Activated T-cell treated with anti-CD3 and anti-CD28 coated beads, Interleukin-2, amount 50 U/mL, for 4 hours (primary cell): ENCODE results near the gene HNRNPA0. TPM values are rescaled to one million over a fixed set of nuclear protein-coding genes. Genes with fewer than 3 reads are reported as not detected.

Experiments
- ATAC-seq, 2 donors: fragments of 200-7000 bp; cut with Tn5 transposase; one replicate each; pipeline ENCODE4 v1.10.0; 2021
- DNase-seq: peaks from one replicate; pipeline ENCODE4 v3.0.0-alpha.2; 2020
- H3K27me3 Mint-ChIP-seq: one replicate; pipeline ENCODE4 v1.8.0; 2021; ENCODE audit warnings: low read depth, mixed read lengths
- H3K36me3 Mint-ChIP-seq: one replicate; pipeline ENCODE4 v1.8.0; 2022; ENCODE audit warnings: mixed read lengths; ENCODE audit not compliant: insufficient read depth
- H3K4me1 Mint-ChIP-seq: one replicate; pipeline ENCODE4 v1.8.0; 2021; ENCODE audit warnings: low read depth, mixed read lengths
- H3K4me3 Mint-ChIP-seq: one replicate; pipeline ENCODE4 v1.8.0; 2021; ENCODE audit warnings: mild to moderate bottlenecking, moderate library complexity, mixed read lengths
- H3K9me3 Mint-ChIP-seq: one replicate; pipeline ENCODE4 v1.8.0; 2021; ENCODE audit warnings: mixed read lengths
- total RNA-seq, 3 donors: library from RNA; stranded (reverse); gene quantifications; one replicate each; pipeline ENCODE4 v1.2.1, GENCODE V29; 2021

HNRNPA0 gene
- total RNA-seq, 3 donors from 2014 or later: 48.0 to 49.5 (median 48.6) TPM

- DNase-seq (no peak), ATAC-seq (no peak)
- no peaks in the 10 kb centered on the region for H3K9me3 Mint-ChIP-seq
- no peak overlapping the region for H3K4me3 Mint-ChIP-seq
- H3K27me3 Mint-ChIP-seq: no peaks in the 10 kb centered on the region
- H3K4me1 Mint-ChIP-seq: peaks cover 2% of the 10 kb centered on the region
- H3K36me3 Mint-ChIP-seq: peaks cover 6% of the 10 kb centered on the region
Observed at GRCh38 chr5:137724251-137724650, 29.9 kb downstream of the HNRNPA0 start.

GRCh38 chr5:137718611-137719010 lies 35.6 kb downstream of the HNRNPA0 start:
- peaks cover 2% of the 10 kb centered on the region for H3K4me1 Mint-ChIP-seq
- ATAC-seq: no peak
- H3K27me3 Mint-ChIP-seq: no peaks in the 10 kb centered on the region
- peaks cover 7% of the 10 kb centered on the region for H3K9me3 Mint-ChIP-seq
- no peak for DNase-seq
- no peak overlapping the region for H3K4me3 Mint-ChIP-seq
- peaks cover 21% of the 10 kb centered on the region for H3K36me3 Mint-ChIP-seq

GRCh38 chr5:137716337-137716736 lies 37.8 kb downstream of the HNRNPA0 start:
- peaks cover 2% of the 10 kb centered on the region for H3K4me1 Mint-ChIP-seq
- H3K4me3 Mint-ChIP-seq: no peak overlapping the region
- peaks cover 15% of the 10 kb centered on the region for H3K9me3 Mint-ChIP-seq
- no peak for ATAC-seq
- peaks cover 24% of the 10 kb centered on the region for H3K36me3 Mint-ChIP-seq
- no peak for DNase-seq
- no peaks in the 10 kb centered on the region for H3K27me3 Mint-ChIP-seq

GRCh38 chr5:137715456-137715855 lies 38.7 kb downstream of the HNRNPA0 start:
- H3K9me3 Mint-ChIP-seq: peaks cover 15% of the 10 kb centered on the region
- DNase-seq (no peak), ATAC-seq (no peak)
- H3K27me3 Mint-ChIP-seq: no peaks in the 10 kb centered on the region
- no peaks in the 10 kb centered on the region for H3K4me1 Mint-ChIP-seq
- H3K4me3 Mint-ChIP-seq: no peak overlapping the region
- H3K36me3 Mint-ChIP-seq: peaks cover 26% of the 10 kb centered on the region

- DNase-seq: no peak
- H3K27me3 Mint-ChIP-seq: no peaks in the 10 kb centered on the region
- no peaks in the 10 kb centered on the region for H3K4me1 Mint-ChIP-seq
- H3K4me3 Mint-ChIP-seq: no peak overlapping the region
- H3K36me3 Mint-ChIP-seq: peaks cover 28% of the 10 kb centered on the region
- no peak for ATAC-seq
- H3K9me3 Mint-ChIP-seq: peaks cover 15% of the 10 kb centered on the region
Observed at GRCh38 chr5:137714946-137715345, 39.2 kb downstream of the HNRNPA0 start.

- Mint-ChIP-seq H3K36me3 (peaks cover 28% of the 10 kb centered on the region), H3K4me3 (no peak overlapping the region), H3K27me3 (no peaks in the 10 kb centered on the region), H3K9me3 (peaks cover 15% of the 10 kb centered on the region), H3K4me1 (no peaks in the 10 kb centered on the region)
- ATAC-seq (no peak), DNase-seq (no peak)
Observed at GRCh38 chr5:137714494-137714893, 39.7 kb downstream of the HNRNPA0 start.

GRCh38 chr5:137712139-137712667 lies 42.0 kb downstream of the HNRNPA0 start:
- no peak overlapping the region for H3K4me3 Mint-ChIP-seq
- H3K4me1 Mint-ChIP-seq: no peaks in the 10 kb centered on the region
- DNase-seq: no peak
- peaks cover 15% of the 10 kb centered on the region for H3K9me3 Mint-ChIP-seq
- ATAC-seq: no peak
- H3K36me3 Mint-ChIP-seq: peaks cover 37% of the 10 kb centered on the region
- H3K27me3 Mint-ChIP-seq: no peaks in the 10 kb centered on the region

GRCh38 chr5:137710086-137710485 lies 44.1 kb downstream of the HNRNPA0 start:
- H3K36me3 Mint-ChIP-seq: peaks cover 42% of the 10 kb centered on the region
- H3K9me3 Mint-ChIP-seq: peaks cover 15% of the 10 kb centered on the region
- DNase-seq: no peak
- no peaks in the 10 kb centered on the region for H3K4me1 Mint-ChIP-seq
- no peak overlapping the region for H3K4me3 Mint-ChIP-seq
- no peaks in the 10 kb centered on the region for H3K27me3 Mint-ChIP-seq
- no peak for ATAC-seq

GRCh38 chr5:137708796-137709559 lies 45.2 kb downstream of the HNRNPA0 start:
- Mint-ChIP-seq H3K4me3 (no peak overlapping the region), H3K9me3 (peaks cover 8% of the 10 kb centered on the region), H3K4me1 (no peaks in the 10 kb centered on the region), H3K36me3 (peaks cover 33% of the 10 kb centered on the region), H3K27me3 (no peaks in the 10 kb centered on the region)
- no peak for DNase-seq
- no peak for ATAC-seq

GRCh38 chr5:137708062-137708461 lies 46.1 kb downstream of the HNRNPA0 start:
- no peak for DNase-seq

GRCh38 chr5:137706841-137707240 lies 47.3 kb downstream of the HNRNPA0 start:
- no peaks in the 10 kb centered on the region for H3K4me1 Mint-ChIP-seq
- no peaks in the 10 kb centered on the region for H3K27me3 Mint-ChIP-seq
- no peak for ATAC-seq
- H3K36me3 Mint-ChIP-seq: peaks cover 41% of the 10 kb centered on the region
- no peak for DNase-seq
- no peaks in the 10 kb centered on the region for H3K9me3 Mint-ChIP-seq
- no peak overlapping the region for H3K4me3 Mint-ChIP-seq

More at GRCh38 chr5:137708062-137708461, 46.1 kb downstream of the HNRNPA0 start:
- Mint-ChIP-seq H3K4me3 (no peak overlapping the region), H3K9me3 (peaks cover 4% of the 10 kb centered on the region), H3K36me3 (peaks cover 37% of the 10 kb centered on the region), H3K4me1 (no peaks in the 10 kb centered on the region), H3K27me3 (no peaks in the 10 kb centered on the region)
- ATAC-seq: no peak

- no peak for ATAC-seq
- no peaks in the 10 kb centered on the region for H3K4me1 Mint-ChIP-seq
- no peaks in the 10 kb centered on the region for H3K27me3 Mint-ChIP-seq
Observed at GRCh38 chr5:137705106-137705505, 49.1 kb downstream of the HNRNPA0 start.

GRCh38 chr5:137703565-137703964 lies 50.6 kb downstream of the HNRNPA0 start:
- H3K27me3 Mint-ChIP-seq: no peaks in the 10 kb centered on the region
- H3K4me1 Mint-ChIP-seq: peaks cover 2% of the 10 kb centered on the region
- H3K4me3 Mint-ChIP-seq: no peak overlapping the region
- peaks cover 31% of the 10 kb centered on the region for H3K36me3 Mint-ChIP-seq
- no peak for DNase-seq
- H3K9me3 Mint-ChIP-seq: no peaks in the 10 kb centered on the region
- ATAC-seq: no peak

More at GRCh38 chr5:137705106-137705505, 49.1 kb downstream of the HNRNPA0 start:
- Mint-ChIP-seq H3K9me3 (no peaks in the 10 kb centered on the region), H3K36me3 (peaks cover 40% of the 10 kb centered on the region), H3K4me3 (no peak overlapping the region)
- DNase-seq: no peak

- Mint-ChIP-seq H3K4me3 (no peak overlapping the region), H3K27me3 (no peaks in the 10 kb centered on the region), H3K4me1 (peaks cover 35% of the 10 kb centered on the region), H3K36me3 (peaks cover 18% of the 10 kb centered on the region), H3K9me3 (no peaks in the 10 kb centered on the region)
- no peak for DNase-seq
- no peak for ATAC-seq
Observed at GRCh38 chr5:137700282-137700680, 53.9 kb downstream of the HNRNPA0 start.
